Adipocyte (in vitro differentiated cells): ENCODE measurements around the gene MGLL.
A peak's percentile ranks its signal among the peaks of the same experiment; 100 is the strongest.

ENCODE experiments used
- DNase-seq: peaks from one replicate; pipeline ENCODE4 v3.0.0-alpha.2; 2015; ENCODE audit warnings: low read depth
- H3K27me3 ChIP-seq: replicated peaks from 2 replicates; pipeline ENCODE4 v1.7.0; 2013; ENCODE audit warnings: mild to moderate bottlenecking, low read length, moderate library complexity; ENCODE audit not compliant: control insufficient read depth, insufficient read depth
- H3K36me3 ChIP-seq: 2 replicates; pipeline ENCODE4 v1.7.0; 2013; ENCODE audit warnings: low read length, mild to moderate bottlenecking, moderate library complexity; ENCODE audit not compliant: control insufficient read depth, insufficient read depth, severe bottlenecking
- H3K4me1 ChIP-seq: 2 replicates; pipeline ENCODE4 v1.7.0; 2013; ENCODE audit warnings: mild to moderate bottlenecking, low read length, moderate library complexity; ENCODE audit not compliant: control insufficient read depth, insufficient read depth
- H3K4me3 ChIP-seq: 2 replicates; pipeline ENCODE4 v1.7.0; 2013; ENCODE audit warnings: mild to moderate bottlenecking, low read length, moderate library complexity
- H3K9ac ChIP-seq: 2 replicates; pipeline ENCODE4 v1.7.0; 2013; ENCODE audit warnings: mild to moderate bottlenecking, low read length, moderate library complexity
- H3K9me3 ChIP-seq: 2 replicates; pipeline ENCODE4 v1.7.0; 2013; ENCODE audit warnings: mild to moderate bottlenecking, low read length, moderate library complexity; ENCODE audit not compliant: control insufficient read depth

MGLL gene

DNA sequence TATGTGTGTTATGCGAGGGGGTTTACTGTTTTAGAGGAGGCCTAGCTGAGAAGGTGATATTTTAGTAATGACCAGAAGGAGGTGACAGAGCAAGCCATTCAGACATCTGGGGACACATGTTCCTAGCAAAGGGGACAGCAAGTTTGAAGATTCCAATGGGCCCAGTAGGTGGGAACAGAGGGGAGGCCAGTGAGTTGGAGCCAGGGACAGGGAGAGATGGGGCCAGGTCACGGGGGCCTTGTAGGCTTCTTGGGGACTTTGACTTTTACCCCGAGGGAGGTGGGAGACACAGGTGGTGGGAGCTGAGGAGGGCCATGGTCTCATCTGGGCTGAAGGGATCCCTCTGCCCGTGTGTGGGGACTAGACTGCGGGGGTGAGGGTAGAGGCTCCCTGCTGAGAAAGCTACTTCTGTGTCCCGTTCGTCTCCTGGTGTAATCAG is 72.5 kb downstream of the MGLL start:
- no peak for DNase-seq
- H3K36me3 ChIP-seq = peaks cover 6% of the 10 kb centered on the region
- H3K4me3 ChIP-seq = no peak overlapping the region
- H3K4me1 ChIP-seq = peaks cover 42% of the 10 kb centered on the region
- H3K9ac ChIP-seq = peak overlapping the region; percentile 34
- H3K9me3 ChIP-seq = no peaks in the 10 kb centered on the region
- H3K27me3 ChIP-seq = no peaks in the 10 kb centered on the region

DNA sequence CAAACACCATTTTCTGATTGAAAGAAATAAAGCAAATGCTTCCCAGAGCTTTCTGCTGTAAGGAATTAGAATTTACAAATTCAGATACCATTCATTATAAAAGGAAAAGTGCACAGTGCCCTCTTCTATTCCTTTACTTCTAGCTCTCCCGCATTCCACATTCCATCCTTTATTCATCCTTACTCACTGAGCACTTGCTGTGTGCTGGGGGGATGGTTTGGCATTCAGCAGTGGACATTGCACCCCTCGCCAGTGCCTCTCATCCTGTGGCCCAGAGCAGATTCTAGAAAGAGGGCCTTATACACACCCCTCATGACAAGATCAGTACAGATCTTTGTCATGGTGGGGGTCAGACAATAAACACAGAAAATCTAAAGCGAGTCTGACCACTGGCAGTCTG is 73.0 kb downstream of the MGLL start:
- H3K36me3 ChIP-seq = peaks cover 8% of the 10 kb centered on the region
- peaks cover 42% of the 10 kb centered on the region for H3K4me1 ChIP-seq
- no peaks in the 10 kb centered on the region for H3K27me3 ChIP-seq
- no peak for DNase-seq
- H3K9me3 ChIP-seq = no peaks in the 10 kb centered on the region
- H3K4me3 ChIP-seq = no peak overlapping the region
- peak overlapping the region; percentile 34 for H3K9ac ChIP-seq

DNA sequence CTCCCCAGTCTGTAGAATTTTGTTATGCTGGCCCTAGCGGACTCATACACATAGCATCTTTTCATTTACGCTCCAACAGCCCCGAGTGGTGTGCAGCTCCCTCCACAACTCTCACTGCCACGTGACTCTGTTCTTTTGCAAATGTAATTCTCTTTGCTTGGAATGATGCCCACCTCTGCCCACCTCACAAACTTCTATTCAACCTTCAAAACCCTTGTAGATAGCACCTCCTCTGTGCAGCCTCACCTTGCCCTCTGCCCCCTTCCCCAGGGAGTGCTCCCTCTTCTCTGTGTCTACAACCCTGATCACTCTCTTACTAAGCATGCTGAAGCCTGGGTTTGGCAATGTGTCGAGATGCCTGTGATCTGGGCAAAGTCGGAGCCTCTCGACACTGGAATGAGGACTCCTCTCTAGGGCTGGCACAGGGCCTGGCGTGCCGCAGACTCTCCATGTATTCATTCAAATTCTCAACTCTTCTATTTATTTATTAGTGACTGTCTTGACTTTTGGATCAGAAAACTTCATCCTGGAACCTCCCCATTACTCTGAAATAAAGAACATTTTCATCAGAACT is 73.5 kb downstream of the MGLL start:
- Histone ChIP-seq H3K9me3 (no peaks in the 10 kb centered on the region), H3K27me3 (no peaks in the 10 kb centered on the region), H3K4me1 (peaks cover 42% of the 10 kb centered on the region), H3K36me3 (peaks cover 6% of the 10 kb centered on the region), H3K9ac (peak overlapping the region; percentile 34), H3K4me3 (no peak overlapping the region)
- DNase-seq = no peak

DNA sequence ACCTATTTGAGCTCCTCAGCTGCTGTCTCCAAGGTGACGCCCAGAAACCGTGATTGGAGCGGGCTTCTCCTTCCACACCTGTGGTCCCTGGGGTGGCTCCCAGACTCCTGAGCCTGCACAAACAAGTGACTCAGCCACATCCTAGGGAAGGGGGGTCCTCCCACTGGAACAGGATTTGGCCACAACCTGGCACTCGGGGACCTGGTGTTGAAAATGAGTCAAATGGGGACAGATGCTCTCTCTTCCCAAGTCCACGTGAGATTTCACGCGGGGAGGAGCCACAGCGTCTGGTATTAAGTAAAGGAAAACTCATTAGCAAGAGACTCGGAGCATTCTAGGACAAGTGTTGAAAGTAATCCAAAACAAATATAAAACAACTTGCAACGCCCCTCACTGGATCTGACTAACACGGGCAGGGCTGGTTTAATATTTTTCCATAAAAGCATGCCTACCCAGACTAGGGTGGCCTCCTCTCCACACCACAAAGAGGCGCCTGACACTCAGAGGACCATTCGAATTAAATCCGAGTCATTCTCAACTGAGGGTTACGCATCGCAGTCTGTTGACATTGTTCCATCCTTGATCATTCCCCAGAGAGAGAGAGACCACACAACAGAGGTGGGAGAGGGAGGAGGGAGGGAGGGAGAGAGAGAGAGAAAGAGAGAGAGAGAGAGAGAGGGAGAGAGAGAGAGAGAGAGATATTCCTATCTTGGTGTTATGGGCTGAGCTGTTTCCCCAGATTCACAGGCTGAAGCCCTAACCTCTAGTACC is 74.4 kb downstream of the MGLL start:
- peak overlapping the region; percentile 18 for H3K4me3 ChIP-seq
- H3K4me1 ChIP-seq = peaks cover 44% of the 10 kb centered on the region

DNA sequence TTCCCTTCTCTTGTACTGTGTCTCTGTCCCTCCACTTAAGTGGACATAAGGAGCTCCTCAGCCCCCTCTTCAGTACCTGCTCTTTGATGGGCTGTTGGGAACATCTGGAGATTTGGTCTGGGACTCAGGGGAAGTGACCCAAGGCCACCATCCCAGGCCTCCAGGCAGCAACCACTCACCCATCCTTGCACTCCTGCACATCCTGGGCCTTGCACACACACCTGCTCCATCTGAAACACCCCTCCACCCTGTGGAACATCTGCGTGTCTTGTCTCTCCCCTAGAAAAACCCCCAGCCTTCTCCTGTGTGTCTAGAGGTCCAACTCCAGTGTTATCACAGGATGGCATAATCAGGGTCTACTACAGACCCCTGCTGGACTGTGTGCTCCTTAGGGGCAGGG is 75.2 kb downstream of the MGLL start:
- Histone ChIP-seq H3K4me1 (peaks cover 44% of the 10 kb centered on the region), H3K27me3 (no peaks in the 10 kb centered on the region), H3K9ac (no peak overlapping the region), H3K36me3 (peaks cover 6% of the 10 kb centered on the region), H3K4me3 (no peak overlapping the region), H3K9me3 (no peaks in the 10 kb centered on the region)
- no peak for DNase-seq

More for the DNA sequence above, 74.4 kb downstream of the MGLL start:
- DNase-seq = peak; percentile 88
- peak overlapping the region; percentile 31 for H3K9ac ChIP-seq
- peaks cover 6% of the 10 kb centered on the region for H3K36me3 ChIP-seq
- H3K27me3 ChIP-seq = no peaks in the 10 kb centered on the region
- H3K9me3 ChIP-seq = no peaks in the 10 kb centered on the region

DNA sequence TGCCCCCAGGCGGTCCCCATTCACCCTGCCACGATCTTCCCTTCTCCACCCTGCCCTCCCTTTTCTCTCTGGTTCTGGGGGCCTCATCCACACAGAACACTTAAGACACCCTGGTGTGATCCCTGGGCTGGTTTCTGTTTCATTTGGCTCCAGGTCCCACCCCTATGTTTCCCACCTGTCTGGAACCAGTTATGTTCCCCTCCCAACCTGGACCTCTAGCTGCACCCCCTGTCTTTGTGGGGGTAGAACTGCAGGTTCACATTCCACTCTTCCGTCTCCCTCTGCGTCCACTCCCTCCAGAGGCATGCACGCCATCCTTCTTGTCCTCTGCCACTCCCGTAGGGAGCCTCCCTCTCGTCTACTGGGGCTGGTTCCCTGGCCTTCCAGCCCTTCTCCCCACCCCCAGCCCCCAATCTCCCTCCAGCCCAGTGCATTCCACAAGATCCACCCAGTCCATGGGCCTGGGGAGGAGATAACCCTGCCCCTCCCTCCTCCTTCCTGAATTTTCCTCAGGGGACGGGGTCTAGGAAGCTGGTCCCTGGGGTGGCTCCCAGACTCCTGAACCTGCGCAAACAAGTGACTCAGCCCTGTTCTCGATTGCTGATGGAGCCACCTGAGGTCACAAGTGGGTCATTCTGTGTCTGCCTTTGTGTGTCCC is 75.8 kb downstream of the MGLL start:
- H3K9ac ChIP-seq = no peak overlapping the region
- no peak overlapping the region for H3K4me3 ChIP-seq
- peaks cover 6% of the 10 kb centered on the region for H3K36me3 ChIP-seq
- H3K4me1 ChIP-seq = peaks cover 44% of the 10 kb centered on the region
- H3K27me3 ChIP-seq = no peaks in the 10 kb centered on the region
- DNase-seq = no peak
- H3K9me3 ChIP-seq = no peaks in the 10 kb centered on the region

DNA sequence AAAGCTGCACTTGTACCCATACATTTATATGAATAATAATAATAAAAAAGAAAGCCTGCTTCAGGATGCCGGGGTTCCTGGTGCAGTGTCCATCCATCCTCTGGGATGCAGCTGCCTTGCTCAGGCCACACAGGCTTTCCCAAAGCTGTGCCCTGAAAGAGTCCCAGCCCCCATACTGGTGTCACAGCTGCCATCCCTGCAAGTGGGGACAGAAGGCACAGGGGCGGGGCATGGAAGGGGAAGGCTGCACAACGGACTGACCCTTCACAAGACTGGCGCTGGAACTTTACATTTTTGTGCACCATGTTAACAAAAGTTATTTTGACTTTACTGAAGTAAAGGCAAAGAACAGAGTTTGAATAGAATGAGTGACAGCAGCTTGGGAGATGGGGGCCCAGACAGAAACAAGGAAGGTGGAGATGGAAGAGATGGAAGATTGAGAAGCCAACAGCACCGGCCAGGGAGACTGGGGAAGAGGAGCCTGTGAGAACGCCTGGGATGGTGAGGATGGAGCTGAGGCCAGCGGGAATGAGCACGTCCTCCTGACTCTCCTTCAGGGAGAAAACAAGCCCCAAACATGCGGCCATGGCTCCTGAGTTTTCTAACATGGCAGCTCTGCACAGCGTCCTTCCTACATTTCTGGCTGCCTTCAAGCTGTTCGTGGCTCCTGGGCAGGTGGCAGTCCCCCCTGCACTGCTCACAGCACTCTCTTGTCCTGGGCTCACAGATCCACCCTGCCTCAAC is 76.5 kb downstream of the MGLL start:
- H3K4me1 ChIP-seq = peaks cover 39% of the 10 kb centered on the region
- no peak for DNase-seq

GRCh38 chr3:127744875-127745274 is 77.4 kb downstream of the MGLL start:
- Histone ChIP-seq H3K36me3 (peaks cover 6% of the 10 kb centered on the region), H3K9ac (no peak overlapping the region), H3K27me3 (no peaks in the 10 kb centered on the region), H3K9me3 (no peaks in the 10 kb centered on the region), H3K4me3 (no peak overlapping the region), H3K4me1 (peaks cover 30% of the 10 kb centered on the region)
- no peak for DNase-seq

More for the DNA sequence above, 76.5 kb downstream of the MGLL start:
- H3K9me3 ChIP-seq = no peaks in the 10 kb centered on the region
- peaks cover 6% of the 10 kb centered on the region for H3K36me3 ChIP-seq
- H3K4me3 ChIP-seq = no peak overlapping the region
- H3K9ac ChIP-seq = no peak overlapping the region
- H3K27me3 ChIP-seq = no peaks in the 10 kb centered on the region

DNA sequence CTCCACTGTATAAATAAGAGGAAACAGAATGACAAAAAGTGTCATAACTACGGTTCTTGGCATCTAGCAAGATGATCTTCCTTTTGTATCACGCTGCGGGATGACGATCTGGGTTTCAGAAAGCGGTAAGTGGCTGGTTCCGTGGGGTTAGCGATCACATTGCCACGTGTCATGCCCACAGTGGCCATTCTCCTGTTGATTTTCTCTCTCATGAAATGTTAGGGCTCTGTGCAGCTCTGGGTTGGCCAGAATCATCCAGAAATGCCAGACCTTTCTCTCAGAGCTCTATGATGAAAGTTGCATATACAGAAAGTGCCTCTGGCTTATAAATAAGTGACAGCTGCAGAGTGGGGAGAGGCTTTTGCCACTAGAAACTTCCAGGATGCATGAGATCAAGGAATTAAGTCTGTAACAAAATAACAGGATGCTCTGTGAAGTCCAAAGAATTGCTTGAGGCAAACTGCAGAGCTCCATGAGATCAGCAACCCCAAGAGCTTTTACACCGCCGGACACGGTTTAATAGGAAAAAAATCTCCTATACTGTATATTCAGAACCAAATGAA is 78.0 kb downstream of the MGLL start:
- Histone ChIP-seq H3K9me3 (no peaks in the 10 kb centered on the region), H3K36me3 (peaks cover 6% of the 10 kb centered on the region), H3K4me3 (no peak overlapping the region), H3K27me3 (no peaks in the 10 kb centered on the region), H3K9ac (no peak overlapping the region), H3K4me1 (peaks cover 24% of the 10 kb centered on the region)
- DNase-seq = no peak

- no peaks in the 10 kb centered on the region for H3K27me3 ChIP-seq
- H3K4me1 ChIP-seq = peaks cover 22% of the 10 kb centered on the region
- H3K36me3 ChIP-seq = peaks cover 6% of the 10 kb centered on the region
- H3K4me3 ChIP-seq = no peak overlapping the region
- no peak overlapping the region for H3K9ac ChIP-seq
- no peaks in the 10 kb centered on the region for H3K9me3 ChIP-seq
- DNase-seq = no peak
These were observed 78.7 kb downstream of the MGLL start for GRCh38 chr3:127743351-127744252.
